ENCODE measurements around the gene LARGE1. TPM values are rescaled to one million over a fixed set of nuclear protein-coding genes. Genes with fewer than 3 reads are reported as not detected.

LARGE1 gene
- total and polyA plus RNA-seq, 2 of the 13 experiments (the other 11 are each of a cell fraction or from before 2014, with no cell fraction given): 8.4 to 11.0 TPM

DNA sequence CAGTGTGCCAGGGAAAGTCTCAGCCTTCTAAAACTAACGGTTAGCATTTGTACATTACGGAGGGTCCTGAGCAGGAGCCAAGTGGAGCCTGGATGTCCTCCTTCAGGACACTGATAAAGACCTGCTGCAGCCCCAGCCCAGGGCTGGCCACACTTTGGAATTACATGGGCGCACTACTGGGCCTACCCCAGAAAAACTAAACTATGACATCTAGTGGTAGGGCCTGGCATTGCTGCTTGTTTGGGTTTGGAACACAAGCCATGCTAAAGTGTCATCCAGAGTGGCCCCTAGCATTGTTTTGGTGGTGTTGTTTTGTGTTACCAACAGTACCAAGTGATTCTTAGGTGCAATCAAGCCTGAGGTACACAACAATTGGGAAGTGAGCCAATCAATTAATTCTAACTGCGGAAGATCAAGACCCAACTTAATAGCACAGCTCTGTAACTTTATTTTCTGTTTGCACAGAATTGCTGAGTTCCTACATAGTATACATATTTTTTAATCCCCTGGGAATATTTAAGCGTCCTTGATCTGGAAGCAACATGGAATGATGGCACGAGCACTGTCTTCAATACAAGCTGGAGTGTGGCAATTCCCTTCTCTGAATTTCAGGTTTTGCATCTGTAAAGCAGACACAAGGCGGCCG is 340.7 kb downstream of the LARGE1 start (continued):
- no peak; the same call in 1 of the 2 replicates for TF ChIP-seq TARDBP (CRISPR knock-in tag; IDR thresholded peaks at IDR 0.05)
- TF ChIP-seq ZNF879 (CRISPR knock-in tag; IDR thresholded peaks at IDR 0.05): no peak
- TF ChIP-seq, protein P1, sequence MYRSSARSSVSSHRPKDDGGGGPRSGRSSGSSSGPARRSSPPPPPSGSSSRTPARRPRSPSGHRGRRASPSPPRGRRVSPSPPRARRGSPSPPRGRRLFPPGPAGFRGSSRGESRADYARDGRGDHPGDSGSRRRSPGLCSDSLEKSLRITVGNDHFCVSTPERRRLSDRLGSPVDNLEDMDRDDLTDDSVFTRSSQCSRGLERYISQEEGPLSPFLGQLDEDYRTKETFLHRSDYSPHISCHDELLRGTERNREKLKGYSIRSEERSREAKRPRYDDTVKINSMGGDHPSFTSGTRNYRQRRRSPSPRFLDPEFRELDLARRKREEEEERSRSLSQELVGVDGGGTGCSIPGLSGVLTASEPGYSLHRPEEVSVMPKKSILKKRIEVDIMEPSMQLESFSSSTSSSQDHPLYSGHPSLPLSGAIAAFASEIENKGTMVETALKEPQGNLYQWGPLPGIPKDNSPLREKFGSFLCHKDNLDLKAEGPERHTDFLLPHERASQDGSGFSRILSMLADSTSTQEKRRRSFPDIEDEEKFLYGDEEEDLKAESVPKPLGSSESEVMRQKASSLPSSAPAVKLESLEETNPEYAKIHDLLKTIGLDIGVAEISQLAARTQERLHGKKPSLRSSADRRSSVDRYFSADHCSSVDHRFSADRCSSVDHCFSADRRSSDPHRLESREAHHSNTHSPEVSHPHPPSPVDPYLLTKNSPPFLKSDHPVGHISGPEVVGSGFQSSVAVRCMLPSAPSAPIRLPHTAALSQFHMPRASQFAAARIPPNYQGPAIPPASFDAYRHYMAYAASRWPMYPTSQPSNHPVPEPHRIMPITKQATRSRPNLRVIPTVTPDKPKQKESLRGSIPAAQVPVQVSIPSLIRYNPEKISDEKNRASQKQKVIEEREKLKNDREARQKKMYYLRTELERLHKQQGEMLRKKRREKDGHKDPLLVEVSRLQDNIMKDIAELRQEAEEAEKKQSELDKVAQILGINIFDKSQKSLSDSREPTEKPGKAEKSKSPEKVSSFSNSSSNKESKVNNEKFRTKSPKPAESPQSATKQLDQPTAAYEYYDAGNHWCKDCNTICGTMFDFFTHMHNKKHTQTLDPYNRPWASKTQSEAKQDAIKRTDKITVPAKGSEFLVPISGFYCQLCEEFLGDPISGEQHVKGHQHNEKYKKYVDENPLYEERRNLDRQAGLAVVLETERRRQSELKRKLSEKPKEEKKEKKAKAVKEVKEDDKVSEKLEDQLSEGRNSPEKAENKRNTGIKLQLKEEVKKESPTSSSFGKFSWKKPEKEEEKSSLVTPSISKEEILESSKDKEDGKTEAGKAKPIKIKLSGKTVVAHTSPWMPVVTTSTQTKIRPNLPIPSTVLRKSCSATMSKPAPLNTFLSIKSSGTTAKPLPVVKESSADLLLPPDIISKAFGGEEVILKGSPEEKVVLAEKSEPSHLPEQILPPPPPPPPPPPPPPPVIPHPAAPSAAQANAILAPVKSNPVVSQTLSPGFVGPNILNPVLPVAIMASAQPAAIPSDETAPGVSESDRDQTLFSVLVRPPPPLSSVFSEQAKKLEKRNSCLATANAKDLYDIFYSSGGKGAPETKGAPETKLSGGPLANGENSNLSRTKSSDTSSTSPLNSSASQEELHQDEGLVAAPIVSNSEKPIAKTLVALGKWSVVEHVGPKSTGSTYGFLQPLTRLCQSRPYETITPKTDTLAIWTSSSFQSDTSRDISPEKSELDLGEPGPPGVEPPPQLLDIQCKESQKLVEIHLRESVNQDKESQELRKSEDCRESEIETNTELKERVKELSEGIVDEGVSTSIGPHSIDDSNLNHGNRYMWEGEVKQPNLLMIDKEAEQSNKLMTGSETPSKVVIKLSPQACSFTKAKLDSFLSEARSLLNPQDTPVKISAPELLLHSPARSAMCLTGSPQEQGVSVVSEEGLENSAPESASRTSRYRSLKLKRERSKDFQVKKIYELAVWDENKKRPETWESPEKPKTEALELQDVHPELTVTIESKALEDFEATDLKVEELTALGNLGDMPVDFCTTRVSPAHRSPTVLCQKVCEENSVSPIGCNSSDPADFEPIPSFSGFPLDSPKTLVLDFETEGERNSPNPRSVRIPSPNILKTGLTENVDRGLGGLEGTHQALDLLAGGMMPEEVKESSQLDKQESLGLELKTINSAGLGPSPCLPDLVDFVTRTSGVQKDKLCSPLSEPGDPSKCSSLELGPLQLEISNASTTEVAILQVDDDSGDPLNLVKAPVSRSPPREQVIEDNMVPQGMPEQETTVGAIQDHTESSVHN (CRISPR knock-in tag; IDR thresholded peaks at IDR 0.05): no peak
- TF ChIP-seq NRL (CRISPR knock-in tag; IDR thresholded peaks at IDR 0.05; ENCODE audit: borderline replicate concordance): no peak
